ENCODE results near the gene RER1. TPM values are rescaled to one million over a fixed set of nuclear protein-coding genes. Genes with fewer than 3 reads are reported as not detected.

Gene RER1
- total and polyA plus RNA-seq, 7 donors, result 68.8 to 119 (median 90.0) TPM

DNA sequence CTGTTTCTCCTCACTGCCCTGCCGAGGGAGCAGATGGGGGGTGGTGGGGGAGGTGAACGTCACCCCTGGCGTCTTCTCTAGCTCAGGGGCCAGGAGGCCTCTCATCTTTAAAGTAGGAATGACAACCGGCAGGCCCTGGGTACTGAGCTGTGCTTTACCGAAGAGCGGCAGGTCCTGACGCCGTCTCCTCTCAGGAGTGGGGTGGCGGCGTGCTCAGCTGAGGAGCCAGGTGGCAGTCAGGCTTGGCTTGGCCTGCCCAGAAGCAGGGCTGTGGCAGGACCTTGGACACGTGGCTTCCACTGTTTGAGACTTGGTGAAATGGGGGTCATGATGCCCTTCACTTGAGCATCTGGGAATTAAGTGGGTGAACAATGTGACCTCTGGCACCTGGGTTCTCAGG lies 3.1 kb downstream of the RER1 start:
- intact Hi-C loops (cut with DNase I), result loop anchor here in 1 of 2 donors (5.0 kb wide), 1 partner anchor 133 kb away; the partner anchor contains the start of gene PANK4
- Histone ChIP-seq H3K4me3 (no peak overlapping the region), H3K9me3 (no peaks in the 10 kb centered on the region), H3K27me3 (ENCODE audit: insufficient read depth in 3 of 3, low read length in 2 of 3) (no peaks in the 10 kb centered on the region), H3K27ac (no peak overlapping the region), H3K4me1 (peaks cover 31% of the 10 kb centered on the region), H3K36me3 (ENCODE audit: insufficient read depth in 1 of 2, low read depth in 1 of 2) (peaks cover 0 to 51% of the 10 kb centered on the region in 2 donors)
- TF ChIP-seq, protein P1, sequence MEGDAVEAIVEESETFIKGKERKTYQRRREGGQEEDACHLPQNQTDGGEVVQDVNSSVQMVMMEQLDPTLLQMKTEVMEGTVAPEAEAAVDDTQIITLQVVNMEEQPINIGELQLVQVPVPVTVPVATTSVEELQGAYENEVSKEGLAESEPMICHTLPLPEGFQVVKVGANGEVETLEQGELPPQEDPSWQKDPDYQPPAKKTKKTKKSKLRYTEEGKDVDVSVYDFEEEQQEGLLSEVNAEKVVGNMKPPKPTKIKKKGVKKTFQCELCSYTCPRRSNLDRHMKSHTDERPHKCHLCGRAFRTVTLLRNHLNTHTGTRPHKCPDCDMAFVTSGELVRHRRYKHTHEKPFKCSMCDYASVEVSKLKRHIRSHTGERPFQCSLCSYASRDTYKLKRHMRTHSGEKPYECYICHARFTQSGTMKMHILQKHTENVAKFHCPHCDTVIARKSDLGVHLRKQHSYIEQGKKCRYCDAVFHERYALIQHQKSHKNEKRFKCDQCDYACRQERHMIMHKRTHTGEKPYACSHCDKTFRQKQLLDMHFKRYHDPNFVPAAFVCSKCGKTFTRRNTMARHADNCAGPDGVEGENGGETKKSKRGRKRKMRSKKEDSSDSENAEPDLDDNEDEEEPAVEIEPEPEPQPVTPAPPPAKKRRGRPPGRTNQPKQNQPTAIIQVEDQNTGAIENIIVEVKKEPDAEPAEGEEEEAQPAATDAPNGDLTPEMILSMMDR (IDR thresholded peaks at IDR 0.05), result no peak
- DNase-seq (no peak), ATAC-seq (no peak)
- WGBS, 3 donors, result 71 to 81% (median 74%) methylated on average over 11 of the region's 11 CpGs

DNA sequence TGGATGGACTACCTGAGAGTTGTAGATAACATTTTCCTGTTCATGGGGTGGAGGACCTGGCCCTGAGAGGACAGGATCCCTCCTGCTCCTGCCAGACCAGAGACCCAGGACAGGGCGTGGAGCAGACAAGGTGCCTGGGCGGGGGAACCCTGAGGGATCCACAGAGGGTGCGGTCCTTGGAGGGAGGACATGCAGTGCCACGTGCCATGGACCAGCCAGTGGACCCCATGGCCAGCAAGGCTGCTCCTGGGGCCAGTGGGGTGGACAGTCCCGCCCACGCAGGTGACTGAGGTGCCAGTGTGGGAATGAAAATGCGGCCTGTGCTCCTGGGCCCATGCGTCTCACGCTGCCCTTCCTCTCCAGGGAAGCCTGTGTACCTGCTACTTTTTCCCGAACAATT lies 3.6 kb downstream of the RER1 start:
- ATAC-seq, result no peak

DNA sequence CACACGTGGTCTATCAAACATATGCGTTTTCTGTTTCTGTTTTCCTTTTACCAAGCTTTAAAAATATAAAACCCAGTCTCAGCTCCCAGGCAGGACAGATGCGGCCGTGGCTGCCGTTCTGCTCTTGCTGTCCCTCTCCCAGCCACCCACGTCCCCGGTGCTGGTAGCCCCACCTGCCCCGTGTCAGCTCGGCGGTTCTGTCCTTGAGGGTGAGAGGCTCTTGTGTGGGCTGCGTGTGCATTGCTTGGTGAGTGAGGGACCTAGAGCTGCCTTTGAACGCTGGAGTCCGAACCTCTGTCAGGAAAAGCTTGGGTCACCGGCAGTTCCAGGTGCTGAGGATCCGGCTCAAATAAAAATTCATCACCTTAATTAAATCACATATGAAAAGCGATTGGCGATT lies 4.4 kb downstream of the RER1 start:
- H3K9me3 ChIP-seq, result no peaks in the 10 kb centered on the region
- TF ChIP-seq, protein P1 (IDR thresholded peaks at IDR 0.05), result no peak
- ATAC-seq (no peak), DNase-seq (no peak)
- peaks cover 7 to 64% of the 10 kb centered on the region in 2 donors for H3K36me3 ChIP-seq (ENCODE audit: insufficient read depth in 1 of 2, low read depth in 1 of 2)
- H3K27me3 ChIP-seq (ENCODE audit: insufficient read depth in 3 of 3, low read length in 2 of 3), result no peaks in the 10 kb centered on the region
- intact Hi-C loops (cut with DNase I), result no loop called here
- H3K4me3 ChIP-seq, result no peak overlapping the region
- no peak overlapping the region for H3K27ac ChIP-seq
- 82 to 86% (median 84%) methylated on average over 17 of the region's 17 CpGs for WGBS, 3 donors
- H3K4me1 ChIP-seq, result peaks cover 22% of the 10 kb centered on the region

More for the DNA sequence above, 3.6 kb downstream of the RER1 start:
- TF ChIP-seq, protein P1 (IDR thresholded peaks at IDR 0.05), result no peak
- Histone ChIP-seq H3K27ac (no peak overlapping the region), H3K9me3 (no peaks in the 10 kb centered on the region), H3K4me1 (peaks cover 30% of the 10 kb centered on the region), H3K36me3 (ENCODE audit: insufficient read depth in 1 of 2, low read depth in 1 of 2) (peaks cover 2 to 56% of the 10 kb centered on the region in 2 donors), H3K27me3 (ENCODE audit: insufficient read depth in 3 of 3, low read length in 2 of 3) (no peaks in the 10 kb centered on the region), H3K4me3 (no peak overlapping the region)
- intact Hi-C loops (cut with DNase I), result no loop called here
- no peak for DNase-seq
- WGBS, 3 donors, result 84 to 92% (median 92%) methylated on average over 10 of the region's 10 CpGs

DNA sequence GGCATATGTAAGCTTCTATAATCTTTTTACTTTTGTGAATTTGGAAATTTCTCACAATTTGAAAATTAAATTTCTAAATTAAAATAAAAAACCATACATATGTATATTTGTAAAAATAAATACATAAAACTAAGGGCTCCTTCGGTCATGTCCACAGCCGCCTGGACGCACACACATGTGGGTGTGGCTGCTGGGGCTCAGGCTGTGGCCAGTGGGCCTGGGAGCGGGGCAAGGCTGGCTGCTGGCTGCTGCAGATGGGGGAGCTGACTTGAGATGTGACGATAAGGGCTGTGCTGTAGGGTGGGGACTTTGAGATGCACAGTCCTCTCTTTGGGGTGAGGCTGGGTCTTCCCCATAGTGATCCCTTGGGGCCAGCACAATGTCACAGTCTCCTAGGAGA lies 4.8 kb downstream of the RER1 start:
- Histone ChIP-seq H3K4me3 (no peak overlapping the region), H3K4me1 (peaks cover 22% of the 10 kb centered on the region), H3K36me3 (ENCODE audit: insufficient read depth in 1 of 2, low read depth in 1 of 2) (peaks cover 7 to 66% of the 10 kb centered on the region in 2 donors), H3K27ac (no peak overlapping the region), H3K27me3 (ENCODE audit: insufficient read depth in 3 of 3, low read length in 2 of 3) (no peaks in the 10 kb centered on the region), H3K9me3 (no peaks in the 10 kb centered on the region)
- intact Hi-C loops (cut with DNase I), result no loop called here
- TF ChIP-seq, protein P1 (IDR thresholded peaks at IDR 0.05), result no peak
- WGBS, 3 donors, result 90 to 91% (median 91%) methylated on average over 5 of the region's 5 CpGs
- DNase-seq (no peak), ATAC-seq (no peak)

DNA sequence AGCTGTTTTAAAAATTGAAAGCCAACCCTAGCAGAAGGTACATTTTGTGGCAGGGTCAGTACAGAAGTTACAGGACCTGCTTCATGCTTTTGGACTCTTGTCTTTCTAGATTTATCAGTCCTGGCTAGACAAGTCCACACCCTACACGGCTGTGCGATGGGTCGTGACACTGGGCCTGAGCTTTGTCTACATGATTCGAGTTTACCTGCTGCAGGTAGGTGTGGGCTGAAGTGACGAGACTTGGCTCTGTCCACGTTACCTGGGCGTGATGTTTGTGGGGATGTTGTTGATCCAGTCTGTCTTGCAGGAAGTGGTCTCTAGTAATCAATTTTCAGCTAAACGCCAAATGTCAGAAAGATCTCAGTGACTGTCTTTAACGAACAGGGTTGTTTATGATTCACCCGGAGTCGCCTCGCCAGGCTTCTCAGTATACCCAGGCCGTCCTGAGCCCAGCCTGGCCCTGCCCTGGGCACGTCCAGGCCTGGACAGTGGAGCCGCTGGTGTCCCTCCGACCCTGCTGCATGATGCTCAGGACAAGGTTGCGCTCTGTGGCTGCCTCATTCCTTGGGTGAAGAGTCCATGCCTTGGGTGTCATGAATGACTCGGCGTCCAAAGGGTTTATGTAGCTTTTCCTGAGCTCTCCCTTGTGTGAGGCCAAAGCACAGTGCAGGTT lies 5.5 kb downstream of the RER1 start:
- DNase-seq (no peak), ATAC-seq (no peak)
- Histone ChIP-seq H3K4me3 (no peak overlapping the region), H3K27ac (no peak overlapping the region), H3K27me3 (ENCODE audit: insufficient read depth in 3 of 3, low read length in 2 of 3) (no peaks in the 10 kb centered on the region), H3K9me3 (no peaks in the 10 kb centered on the region), H3K4me1 (peaks cover 22% of the 10 kb centered on the region), H3K36me3 (ENCODE audit: insufficient read depth in 1 of 2, low read depth in 1 of 2) (peaks cover 7 to 72% of the 10 kb centered on the region in 2 donors)
- TF ChIP-seq, protein P1 (IDR thresholded peaks at IDR 0.05), result no peak
- intact Hi-C loops (cut with DNase I), result no loop called here
- WGBS, 3 donors, result 90 to 93% (median 91%) methylated on average over 19 of the region's 19 CpGs

Data from psoas muscle (tissue), 8 donors.